H1 (cell line): ENCODE results near the gene SUCNR1. TPM values are rescaled to one million over a fixed set of nuclear protein-coding genes. Genes with fewer than 3 reads are reported as not detected.

Experiments used
- CTCF ChIA-PET: fragments of 300-600 bp; sonication (Branson Sonifier 250); formaldehyde crosslinking; loops from one replicate; lab custom pipeline; 2021; ENCODE audit not compliant: partially characterized antibody; lab: Charles Lee
- POLR2A ChIA-PET: fragments of 300-600 bp; sonication (Branson Sonifier 250); formaldehyde crosslinking; loops from one replicate; lab custom pipeline; 2021; ENCODE audit warnings: inconsistent platforms; ENCODE audit not compliant: partially characterized antibody; lab: Charles Lee
- DNase-seq, 2 experiments: peaks; one replicate each; pipeline versions ENCODE4 v3.0.0 to v3.0.0-alpha.2; 2010 to 2022; ENCODE audit warnings: low spot score in 2 of 2, low read depth in 1 of 2, mixed read lengths in 1 of 2
- FAIRE-seq: peaks from 2 replicates; lab custom pipeline; 2011; peaks lifted over from hg19 to GRCh38; lab: Jason Lieb, UNC
- H2AFZ ChIP-seq: 2 replicates; pipeline ENCODE4 v1.8.1; 2012; ENCODE audit warnings: low read length, inconsistent platforms
- H2AK5ac ChIP-seq: 2 replicates; pipeline ENCODE4 v1.6.1; 2013; ENCODE audit warnings: low read depth, low read length
- H2BK120ac ChIP-seq: replicated peaks from 2 replicates; pipeline ENCODE3; 2013; ENCODE audit warnings: low read depth, low read length, inconsistent platforms
- H2BK12ac ChIP-seq: 2 replicates; pipeline ENCODE4 v1.6.1; 2013; ENCODE audit warnings: low read depth, low read length
- H2BK15ac ChIP-seq: 2 replicates; pipeline ENCODE4 v1.6.1; 2013; ENCODE audit warnings: low read length
- H2BK20ac ChIP-seq: 2 replicates; pipeline ENCODE4 v1.6.1; 2013; ENCODE audit warnings: low read length
- H2BK5ac ChIP-seq: 2 replicates; pipeline ENCODE4 v1.6.1; 2013; ENCODE audit warnings: low read depth, low read length
- H3K14ac ChIP-seq: 2 replicates; pipeline ENCODE4 v1.6.1; 2013; ENCODE audit warnings: inconsistent platforms; ENCODE audit not compliant: insufficient read length
- H3K18ac ChIP-seq: 2 replicates; pipeline ENCODE4 v1.6.1; 2013; ENCODE audit warnings: low read length; ENCODE audit errors: extremely low read depth
- H3K23ac ChIP-seq: 2 replicates; pipeline ENCODE4 v1.6.1; 2013; ENCODE audit warnings: inconsistent platforms; ENCODE audit not compliant: insufficient read length
- H3K23me2 ChIP-seq: 2 replicates; pipeline ENCODE4 v1.6.1; 2013; ENCODE audit warnings: low read depth, low read length
- H3K27ac ChIP-seq: 2 replicates; pipeline ENCODE4 v1.6.1; 2011; ENCODE audit warnings: low read depth, low read length, inconsistent platforms
- H3K27me3 ChIP-seq, 4 experiments: replicated peaks in 1 of 4; 1 replicate in 1 of 4; 2 replicates in 3 of 4; pipeline versions ENCODE4 v1.6.1 to v1.8.1; 2011 to 2013; ENCODE audit warnings: low read length in 3 of 4, mild to moderate bottlenecking in 3 of 4, inconsistent platforms in 2 of 4, mixed read lengths in 2 of 4, moderate library complexity in 1 of 4; ENCODE audit not compliant: control insufficient read depth in 3 of 4, insufficient read depth in 3 of 4; ENCODE audit errors: extremely low read depth in 1 of 4
- H3K36me3 ChIP-seq, 4 experiments: 2 replicates each; pipeline versions ENCODE4 v1.6.1 to v1.8.1; 2011 to 2013; ENCODE audit warnings: mild to moderate bottlenecking in 4 of 4, low read length in 3 of 4, moderate library complexity in 2 of 4, control low read depth in 1 of 4, inconsistent platforms in 1 of 4; ENCODE audit not compliant: insufficient read depth in 4 of 4, control insufficient read depth in 2 of 4
- H3K4ac ChIP-seq: replicated peaks from 2 replicates; pipeline ENCODE3; 2013; ENCODE audit warnings: low read length, low read depth, mixed read lengths, inconsistent platforms; ENCODE audit not compliant: insufficient read length
- H3K4me1 ChIP-seq, 4 experiments: replicated peaks in 1 of 4; 1 replicate in 1 of 4; 2 replicates in 3 of 4; pipeline versions ENCODE4 v1.6.1 to v1.8.1; 2011 to 2013; ENCODE audit warnings: low read length in 3 of 4, inconsistent platforms in 2 of 4, mixed read lengths in 1 of 4; ENCODE audit not compliant: insufficient read depth in 4 of 4, control insufficient read depth in 3 of 4
- H3K4me2 ChIP-seq, 2 experiments: 2 replicates each; pipeline versions ENCODE4 v1.6.1 to v1.8.1; 2011 to 2013; ENCODE audit warnings: low read depth in 2 of 2, low read length in 2 of 2, control low read depth in 1 of 2, inconsistent platforms in 1 of 2, mild to moderate bottlenecking in 1 of 2; ENCODE audit not compliant: insufficient read depth in 1 of 2
- H3K4me3 ChIP-seq, 4 experiments: fragments of 200-600, 300-600 bp in 1 of 4; sonication (generic), shearing (Covaris generic), sonication (Bioruptor Twin) in 1 of 4; 2 replicates each; pipeline versions ENCODE4 v1.5.1 to v1.8.1; 2011 to 2016; ENCODE audit warnings: low read length in 4 of 4, low read depth in 3 of 4, control low read depth in 2 of 4, inconsistent platforms in 2 of 4, mild to moderate bottlenecking in 2 of 4, mixed read lengths in 1 of 4, moderate library complexity in 1 of 4; ENCODE audit not compliant: insufficient read depth in 2 of 4; ENCODE audit errors: extremely low read depth in 1 of 4
- H3K56ac ChIP-seq: replicated peaks from 2 replicates; pipeline ENCODE3; 2013; ENCODE audit warnings: low read depth, mild to moderate bottlenecking, mixed read lengths, low read length, inconsistent platforms; ENCODE audit not compliant: insufficient read length
- H3K79me1 ChIP-seq: 2 replicates; pipeline ENCODE4 v1.6.1; 2013; ENCODE audit warnings: low read depth, low read length, control low read depth
- H3K79me2 ChIP-seq, 2 experiments: 2 replicates each; pipeline versions ENCODE4 v1.6.1 to v1.8.1; 2012 to 2013; ENCODE audit warnings: low read length in 2 of 2, mild to moderate bottlenecking in 2 of 2, inconsistent platforms in 1 of 2; ENCODE audit not compliant: insufficient read depth in 2 of 2, control insufficient read depth in 1 of 2
- H3K9ac ChIP-seq, 4 experiments: replicated peaks in 1 of 4; 1 replicate in 1 of 4; 2 replicates in 3 of 4; pipeline versions ENCODE4 v1.6.1 to v1.8.1; 2011 to 2013; ENCODE audit warnings: low read depth in 3 of 4, low read length in 3 of 4, control low read depth in 2 of 4, mild to moderate bottlenecking in 2 of 4, moderate library complexity in 2 of 4, inconsistent platforms in 1 of 4; ENCODE audit errors: extremely low read depth in 1 of 4
- H3K9me3 ChIP-seq, 2 experiments: 2 replicates each; pipeline versions ENCODE4 v1.6.1 to v1.8.1; 2012 to 2013; ENCODE audit warnings: mild to moderate bottlenecking in 2 of 2, moderate library complexity in 2 of 2, control low read depth in 1 of 2, inconsistent platforms in 1 of 2, low read depth in 1 of 2, low read length in 1 of 2, mixed read lengths in 1 of 2; ENCODE audit not compliant: insufficient read depth in 2 of 2
- H4K20me1 ChIP-seq, 2 experiments: replicated peaks in 1 of 2; 2 replicates each; pipeline versions ENCODE3 to v1.8.1; 2011 to 2013; ENCODE audit warnings: inconsistent platforms in 2 of 2, low read length in 2 of 2, mild to moderate bottlenecking in 1 of 2; ENCODE audit not compliant: insufficient read depth in 2 of 2, control insufficient read depth in 1 of 2
- H4K5ac ChIP-seq: 2 replicates; pipeline ENCODE4 v1.6.1; 2013; ENCODE audit warnings: low read length, low read depth, mixed read lengths, inconsistent platforms; ENCODE audit not compliant: insufficient read length
- H4K8ac ChIP-seq: 2 replicates; pipeline ENCODE4 v1.8.0; 2013; ENCODE audit warnings: mild to moderate bottlenecking, moderate library complexity, low read length, inconsistent platforms; ENCODE audit not compliant: insufficient read depth; ENCODE audit errors: extremely low read depth
- H4K91ac ChIP-seq: replicated peaks from 2 replicates; pipeline ENCODE3; 2013; ENCODE audit warnings: low read length, mixed read lengths, inconsistent platforms; ENCODE audit not compliant: insufficient read length
- ATF3 ChIP-seq: IDR thresholded peaks from 2 replicates; pipeline ENCODE4 v1.6.1; 2011; ENCODE audit warnings: low read depth, mild to moderate bottlenecking, low read length; ENCODE audit not compliant: insufficient read depth
- BRCA1 ChIP-seq: IDR thresholded peaks from 2 replicates; pipeline ENCODE4 v1.6.1; 2012; ENCODE audit warnings: low read depth, low read length, improper control_type of control experiment
- CTBP2 ChIP-seq: IDR thresholded peaks from 2 replicates; pipeline ENCODE4 v1.7.0; 2011; ENCODE audit warnings: borderline replicate concordance, mild to moderate bottlenecking, moderate library complexity, mixed read lengths, low read length; ENCODE audit not compliant: insufficient read depth, insufficient read length
- JUN ChIP-seq: IDR thresholded peaks from 2 replicates; pipeline ENCODE4 v1.6.1; 2011; ENCODE audit warnings: low read depth, mild to moderate bottlenecking, improper control_type of control experiment, low read length
- JUND ChIP-seq: IDR thresholded peaks from 2 replicates; pipeline ENCODE4 v1.6.1; 2011; ENCODE audit warnings: mild to moderate bottlenecking, improper control_type of control experiment, low read length
- KDM1A ChIP-seq: fragments of 200-600, 300-600 bp; sonication (generic); IDR thresholded peaks from 2 replicates; pipeline ENCODE4 v1.7.1; 2016; ENCODE audit warnings: mild to moderate bottlenecking, low read length, borderline replicate concordance
- KDM4A ChIP-seq: IDR thresholded peaks from one replicate; pipeline ENCODE4 v1.7.1; 2012; ENCODE audit warnings: low read depth, mild to moderate bottlenecking, moderate library complexity, low read length, inconsistent platforms; ENCODE audit not compliant: severe bottlenecking
- PHF8 ChIP-seq: fragments of 200-600 bp; sonication (generic); conservative IDR thresholded peaks from 2 replicates; pipeline ENCODE4 v1.7.1; 2012; ENCODE audit warnings: low read depth, mild to moderate bottlenecking, inconsistent platforms, low read length, moderate library complexity
- SAP30 ChIP-seq: fragments of 300-600 bp; sonication (generic); IDR thresholded peaks from 2 replicates; pipeline ENCODE4 v1.7.1; 2012; ENCODE audit warnings: low read length, moderate library complexity, mild to moderate bottlenecking, inconsistent platforms; ENCODE audit not compliant: insufficient read depth, insufficient replicate concordance
- SIRT6 ChIP-seq: IDR thresholded peaks from one replicate; pipeline ENCODE4 v1.7.1; 2012; ENCODE audit warnings: low read length, inconsistent platforms
- SP1 ChIP-seq: IDR thresholded peaks from 2 replicates; pipeline ENCODE4 v1.6.1; 2011; ENCODE audit warnings: low read depth, low read length
- WGBS, 2 experiments: shearing (Covaris generic) in 1 of 2; methylation state at CpG; one replicate each; pipeline versions ENCODE4 v1.1.6 to v1.1.7; 2013 to 2015; ENCODE audit warnings: low lambda C conversion rate in 2 of 2, mixed read lengths in 2 of 2, inconsistent platforms in 1 of 2, low coverage in 1 of 2, missing lambda C conversion rate in 1 of 2; ENCODE audit not compliant: insufficient replicate concordance in 2 of 2, insufficient coverage in 1 of 2, insufficient read length in 1 of 2; ENCODE audit errors: extremely low coverage in 1 of 2, missing lambda C conversion rate in 1 of 2; 5-methylcytosine and 5-hydroxymethylcytosine counted together
- polyA plus RNA-seq, 7 experiments: library from polyadenylated mRNA; depleted of rRNA in 3 of 7; stranded (reverse) in 5 of 7; unstranded in 2 of 7; fragments of >200 nt in 5 of 7; fragments of 200-250 nt in 2 of 7; gene quantifications; 1 replicate in 5 of 7; 2 replicates in 1 of 7; 4 replicates in 1 of 7; pipeline versions ENCODE4 v1.2.1 to v1.2.3, GENCODE V29; 2011 to 2013; ENCODE audit warnings: missing spikeins in 2 of 7, mixed read lengths in 2 of 7
- total RNA-seq: library from RNA; stranded (reverse); fragmentation: NEBNext Ultra II Directional; extraction: Animal tissue kit (Norgen Biotek cat#: 25700); gene quantifications from 2 replicates; pipeline ENCODE4 v1.2.1, GENCODE V29; 2021

The SUCNR1 gene
- total and polyA plus RNA-seq, 2 of the 8 experiments (the other 6 are each of a cell fraction or from before 2014, with no cell fraction given) = not detected

DNA sequence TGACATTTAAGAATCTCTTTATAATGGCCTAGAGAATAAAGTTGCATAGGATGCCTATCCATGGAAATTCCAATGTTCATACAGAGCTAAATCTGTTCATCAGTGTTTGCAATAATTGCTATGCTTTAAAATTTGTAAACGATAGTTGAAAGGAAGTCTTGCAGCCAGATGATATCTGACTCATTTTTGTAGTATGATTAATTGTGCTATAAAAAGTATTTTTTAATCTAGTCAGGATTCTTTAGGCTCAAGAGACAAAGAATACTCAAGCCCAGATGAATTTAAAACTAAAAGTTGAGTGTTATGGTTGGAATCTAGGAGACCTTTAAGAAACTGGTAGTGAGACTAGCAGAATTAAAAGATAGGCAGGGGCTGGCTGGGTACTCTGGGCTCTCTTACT lies 50.5 kb downstream of the SUCNR1 start:
- Histone ChIP-seq H4K20me1 (no peaks in the 10 kb centered on the region), H2BK15ac (no peak overlapping the region), H3K4me2 (no peak overlapping the region), H4K91ac (no peak overlapping the region), H3K36me3 (no peaks in the 10 kb centered on the region), H3K18ac (no peak overlapping the region), H3K23me2 (no peaks in the 10 kb centered on the region), H2BK5ac (no peak overlapping the region), H3K14ac (no peak overlapping the region), H4K8ac (no peak overlapping the region), H2BK12ac (no peak overlapping the region), H2AFZ (no peak overlapping the region), H3K9me3 (no peaks in the 10 kb centered on the region; a peak in 1 of 4 replicates), H3K79me1 (no peaks in the 10 kb centered on the region), H2AK5ac (no peak overlapping the region), H3K4me1 (no peaks in the 10 kb centered on the region), H3K9ac (no peak overlapping the region), H3K27ac (no peak overlapping the region), H2BK120ac (no peak overlapping the region), H3K4me3 (no peak overlapping the region), H3K79me2 (no peaks in the 10 kb centered on the region), H3K23ac (no peak overlapping the region), H3K4ac (no peak overlapping the region), H4K5ac (no peak overlapping the region), H3K56ac (no peak overlapping the region), H3K27me3 (no peaks in the 10 kb centered on the region), H2BK20ac (no peak overlapping the region)
- FAIRE-seq = no peak
- POLR2A ChIA-PET = no interaction called here
- TF ChIP-seq JUN = no peak
- TF ChIP-seq JUND = no peak
- no peak for TF ChIP-seq ATF3
- TF ChIP-seq SP1 = no peak
- no peak for TF ChIP-seq PHF8
- TF ChIP-seq CTBP2 = no peak
- no peak for TF ChIP-seq BRCA1
- TF ChIP-seq SAP30 = no peak
- TF ChIP-seq SIRT6 = no peak
- no peak for TF ChIP-seq KDM4A
- no peak for TF ChIP-seq KDM1A
- no peak for DNase-seq
- 96% methylated on average over 1 of the region's 1 CpG; no CpG with 5 or more reads in 1 of the 2 experiments for WGBS, 2 experiments
- CTCF ChIA-PET = no interaction called here
